ENCODE data around the gene KRTAP5-4. TPM values are rescaled to one million over a fixed set of nuclear protein-coding genes. Genes with fewer than 3 reads are reported as not detected.
"Not testable (repeated sequence)": the region's sequence is repeated elsewhere in the genome, so short reads cannot be mapped to it uniquely, and the experiment has no call there.

Gene KRTAP5-4
- total RNA-seq: not detected

GRCh38 chr11:1622086-1622485, at the start of gene KRTAP5-4:
Gene KRTAP5-4 (minus strand): TSS chr11:1622138. CDS start chr11:1622093, 45 bp downstream.
- Mint-ChIP-seq H3K4me1 (peaks cover 5% of the 10 kb centered on the region), H3K27me3 (peaks cover 5% of the 10 kb centered on the region), H3K27ac (no peak within 1 kb of the TSS), H3K36me3 (no peaks in the 10 kb centered on the region), H3K4me3 (no peak within 1 kb of the TSS), H3K9me3 (ENCODE audit: low read depth) (no peaks in the 10 kb centered on the region)
- no peak for DNase-seq
- no peak for ATAC-seq
- CTCF ChIA-PET: interaction anchor here (1.1 to 1.9 kb wide), 2 partner anchors 9 to 13 kb away, joined by 3 to 5 read pairs; no protein-coding TSS in a partner anchor

GRCh38 chr11:1671658-1672057, 49.7 kb upstream of the KRTAP5-4 start:
- H3K9me3 Mint-ChIP-seq (ENCODE audit: low read depth): no peaks in the 10 kb centered on the region
- DNase-seq (no peak), ATAC-seq (no peak)
- no peaks in the 10 kb centered on the region for H3K36me3 Mint-ChIP-seq
- H3K4me1 Mint-ChIP-seq: no peaks in the 10 kb centered on the region
- no peak overlapping the region for H3K27ac Mint-ChIP-seq
- no peak overlapping the region for H3K4me3 Mint-ChIP-seq
- peaks cover 67% of the 10 kb centered on the region for H3K27me3 Mint-ChIP-seq
- CTCF ChIA-PET: no interaction called here

- Mint-ChIP-seq H3K36me3 (no peaks in the 10 kb centered on the region), H3K27me3 (peaks cover 61% of the 10 kb centered on the region), H3K4me1 (no peaks in the 10 kb centered on the region), H3K4me3 (no peak overlapping the region), H3K9me3 (ENCODE audit: low read depth) (no peaks in the 10 kb centered on the region), H3K27ac (no peak overlapping the region)
- ATAC-seq: no peak
- no peak for DNase-seq
- CTCF ChIA-PET: no interaction called here
These were observed 49.0 kb upstream of the KRTAP5-4 start for GRCh38 chr11:1670905-1671371.

- Mint-ChIP-seq H3K27me3 (peaks cover 57% of the 10 kb centered on the region), H3K27ac (peak overlapping the region; percentile 15)
- ATAC-seq; H3K4me3 Mint-ChIP-seq; CTCF ChIA-PET; H3K9me3 Mint-ChIP-seq (ENCODE audit: low read depth); H3K36me3 Mint-ChIP-seq; H3K4me1 Mint-ChIP-seq: not testable (repeated sequence)
- DNase-seq: peak; percentile 37
These were observed 48.5 kb upstream of the KRTAP5-4 start for GRCh38 chr11:1670457-1670856.

GRCh38 chr11:1669546-1670218, 47.7 kb upstream of the KRTAP5-4 start:
- Mint-ChIP-seq H3K4me1 (no peaks in the 10 kb centered on the region), H3K27me3 (peaks cover 51% of the 10 kb centered on the region), H3K36me3 (no peaks in the 10 kb centered on the region), H3K27ac (no peak overlapping the region), H3K4me3 (no peak overlapping the region), H3K9me3 (ENCODE audit: low read depth) (no peaks in the 10 kb centered on the region)
- DNase-seq (no peak), ATAC-seq (no peak)
- CTCF ChIA-PET: no interaction called here

GRCh38 chr11:1668911-1669473, 47.1 kb upstream of the KRTAP5-4 start:
- no peak overlapping the region for H3K27ac Mint-ChIP-seq
- ATAC-seq (no peak), DNase-seq (no peak)
- no peaks in the 10 kb centered on the region for H3K9me3 Mint-ChIP-seq (ENCODE audit: low read depth)
- H3K36me3 Mint-ChIP-seq: no peaks in the 10 kb centered on the region
- CTCF ChIA-PET: no interaction called here
- H3K27me3 Mint-ChIP-seq: peaks cover 44% of the 10 kb centered on the region
- no peaks in the 10 kb centered on the region for H3K4me1 Mint-ChIP-seq
- no peak overlapping the region for H3K4me3 Mint-ChIP-seq

- Mint-ChIP-seq H3K4me1 (no peaks in the 10 kb centered on the region), H3K27me3 (peaks cover 36% of the 10 kb centered on the region), H3K4me3 (no peak overlapping the region), H3K36me3 (no peaks in the 10 kb centered on the region), H3K9me3 (ENCODE audit: low read depth) (no peaks in the 10 kb centered on the region), H3K27ac (no peak overlapping the region)
- DNase-seq (no peak), ATAC-seq (no peak)
- CTCF ChIA-PET: no interaction called here
These were observed 46.0 kb upstream of the KRTAP5-4 start for GRCh38 chr11:1667906-1668305.

GRCh38 chr11:1667121-1667850, 45.3 kb upstream of the KRTAP5-4 start:
- no peaks in the 10 kb centered on the region for H3K4me1 Mint-ChIP-seq
- H3K4me3 Mint-ChIP-seq: no peak overlapping the region
- no peak overlapping the region for H3K27ac Mint-ChIP-seq
- H3K36me3 Mint-ChIP-seq: no peaks in the 10 kb centered on the region
- no peaks in the 10 kb centered on the region for H3K9me3 Mint-ChIP-seq (ENCODE audit: low read depth)
- ATAC-seq (no peak), DNase-seq (no peak)
- H3K27me3 Mint-ChIP-seq: peaks cover 35% of the 10 kb centered on the region
- CTCF ChIA-PET: no interaction called here

GRCh38 chr11:1665313-1665712, 43.4 kb upstream of the KRTAP5-4 start:
- H3K27ac Mint-ChIP-seq: no peak overlapping the region
- ATAC-seq (no peak), DNase-seq (no peak)
- H3K27me3 Mint-ChIP-seq: peaks cover 36% of the 10 kb centered on the region
- no peaks in the 10 kb centered on the region for H3K36me3 Mint-ChIP-seq
- no peak overlapping the region for H3K4me3 Mint-ChIP-seq
- no peaks in the 10 kb centered on the region for H3K4me1 Mint-ChIP-seq
- CTCF ChIA-PET: no interaction called here
- no peaks in the 10 kb centered on the region for H3K9me3 Mint-ChIP-seq (ENCODE audit: low read depth)

- CTCF ChIA-PET; H3K27ac Mint-ChIP-seq; H3K4me1 Mint-ChIP-seq; ATAC-seq; H3K36me3 Mint-ChIP-seq; H3K4me3 Mint-ChIP-seq; H3K9me3 Mint-ChIP-seq (ENCODE audit: low read depth); DNase-seq: not testable (repeated sequence)
- H3K27me3 Mint-ChIP-seq: peaks cover 37% of the 10 kb centered on the region
These were observed 40.9 kb upstream of the KRTAP5-4 start for GRCh38 chr11:1662699-1663283.

GRCh38 chr11:1661454-1662269, 39.7 kb upstream of the KRTAP5-4 start:
- H3K9me3 Mint-ChIP-seq (ENCODE audit: low read depth); H3K36me3 Mint-ChIP-seq; H3K4me3 Mint-ChIP-seq; H3K27ac Mint-ChIP-seq; CTCF ChIA-PET; DNase-seq; H3K4me1 Mint-ChIP-seq; ATAC-seq: not testable (repeated sequence)
- H3K27me3 Mint-ChIP-seq: peaks cover 40% of the 10 kb centered on the region

GRCh38 chr11:1660111-1660867, 38.4 kb upstream of the KRTAP5-4 start:
- Mint-ChIP-seq H3K36me3 (no peaks in the 10 kb centered on the region), H3K9me3 (ENCODE audit: low read depth) (no peaks in the 10 kb centered on the region), H3K4me1 (peaks cover 2% of the 10 kb centered on the region), H3K27ac (no peak overlapping the region), H3K27me3 (peaks cover 44% of the 10 kb centered on the region), H3K4me3 (no peak overlapping the region)
- ATAC-seq (no peak), DNase-seq (no peak)
- CTCF ChIA-PET: no interaction called here
